Stimulated activated CD4-positive, alpha-beta T cell treated with anti-CD3 and anti-CD28 coated beads, TNF-alpha, amount 100 ng/mL, for 48 hours (primary cell): ENCODE measurements around the gene POLR2E.

Source experiments
- DNase-seq, 3 donors: peaks; one replicate each; pipeline ENCODE4 v3.0.0-alpha.2; 2020; ENCODE audit warnings: low read depth in 3 of 3

Gene POLR2E

GRCh38 chr19:1049800-1050199 is 45.4 kb downstream of the POLR2E start:
- no peak for DNase-seq

DNA sequence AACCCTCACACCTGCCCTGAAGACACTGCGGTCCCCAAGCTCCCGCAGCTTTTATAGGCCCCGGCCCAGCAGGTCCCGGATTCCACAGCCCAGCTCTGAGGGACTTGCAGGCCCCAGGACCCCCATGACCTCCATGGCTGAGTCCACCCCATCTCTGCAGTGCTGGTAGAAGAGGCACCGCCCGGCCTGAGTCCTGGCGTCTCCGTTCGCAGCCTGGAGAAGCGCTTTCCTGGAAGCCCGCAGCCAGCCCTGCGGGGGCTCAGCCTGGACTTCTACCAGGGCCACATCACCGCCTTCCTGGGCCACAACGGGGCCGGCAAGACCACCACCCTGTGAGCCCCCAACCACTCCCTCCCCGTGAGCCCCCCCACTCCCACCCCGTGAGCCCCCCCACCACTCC is 46.1 kb downstream of the POLR2E start:
- no peak for DNase-seq

GRCh38 chr19:1047696-1048147 is 47.5 kb downstream of the POLR2E start:
- no peak for DNase-seq

DNA sequence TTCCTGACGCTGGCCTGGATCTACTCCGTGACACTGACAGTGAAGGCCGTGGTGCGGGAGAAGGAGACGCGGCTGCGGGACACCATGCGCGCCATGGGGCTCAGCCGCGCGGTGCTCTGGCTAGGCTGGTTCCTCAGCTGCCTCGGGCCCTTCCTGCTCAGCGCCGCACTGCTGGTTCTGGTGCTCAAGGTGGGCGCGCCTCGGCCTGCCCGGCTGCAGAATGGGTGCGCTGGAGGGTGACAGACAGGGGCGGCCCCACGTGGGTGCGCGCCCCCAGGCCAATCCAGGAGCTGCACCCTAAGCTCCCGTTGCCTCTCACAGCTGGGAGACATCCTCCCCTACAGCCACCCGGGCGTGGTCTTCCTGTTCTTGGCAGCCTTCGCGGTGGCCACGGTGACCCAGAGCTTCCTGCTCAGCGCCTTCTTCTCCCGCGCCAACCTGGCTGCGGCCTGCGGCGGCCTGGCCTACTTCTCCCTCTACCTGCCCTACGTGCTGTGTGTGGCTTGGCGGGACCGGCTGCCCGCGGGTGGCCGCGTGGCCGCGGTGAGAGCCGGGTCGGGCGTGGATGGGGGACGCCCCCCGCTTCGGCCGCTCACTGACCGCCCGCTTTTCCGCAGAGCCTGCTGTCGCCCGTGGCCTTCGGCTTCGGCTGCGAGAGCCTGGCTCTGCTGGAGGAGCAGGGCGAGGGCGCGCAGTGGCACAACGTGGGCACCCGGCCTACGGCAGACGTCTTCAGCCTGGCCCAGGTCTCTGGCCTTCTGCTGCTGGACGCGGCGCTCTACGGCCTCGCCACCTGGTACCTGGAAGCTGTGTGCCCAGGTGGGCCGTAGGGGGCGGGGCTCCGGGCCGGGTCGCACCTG is 48.1 kb downstream of the POLR2E start:
- DNase-seq, result no peak

DNA sequence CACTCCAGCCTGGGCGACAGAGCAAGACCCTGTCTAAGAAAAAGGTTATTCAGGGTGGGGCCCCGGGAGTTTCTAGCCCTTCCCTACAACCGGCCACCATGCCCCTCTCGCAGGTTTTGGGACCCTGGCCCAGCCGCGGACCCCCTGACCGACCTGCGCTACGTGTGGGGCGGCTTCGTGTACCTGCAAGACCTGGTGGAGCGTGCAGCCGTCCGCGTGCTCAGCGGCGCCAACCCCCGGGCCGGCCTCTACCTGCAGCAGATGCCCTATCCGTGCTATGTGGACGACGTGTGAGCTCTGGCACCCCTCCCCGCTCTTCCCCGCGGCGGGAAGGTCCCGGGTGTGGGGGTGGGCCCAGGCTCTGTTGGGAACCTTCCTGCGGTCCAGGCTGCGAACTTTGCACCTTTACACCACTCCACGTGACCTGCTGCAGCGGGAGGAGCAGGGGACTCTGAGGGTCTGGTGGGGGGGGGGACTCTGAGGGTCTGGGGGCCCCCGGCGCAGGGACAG is 49.0 kb downstream of the POLR2E start:
- DNase-seq, result no peak

DNA sequence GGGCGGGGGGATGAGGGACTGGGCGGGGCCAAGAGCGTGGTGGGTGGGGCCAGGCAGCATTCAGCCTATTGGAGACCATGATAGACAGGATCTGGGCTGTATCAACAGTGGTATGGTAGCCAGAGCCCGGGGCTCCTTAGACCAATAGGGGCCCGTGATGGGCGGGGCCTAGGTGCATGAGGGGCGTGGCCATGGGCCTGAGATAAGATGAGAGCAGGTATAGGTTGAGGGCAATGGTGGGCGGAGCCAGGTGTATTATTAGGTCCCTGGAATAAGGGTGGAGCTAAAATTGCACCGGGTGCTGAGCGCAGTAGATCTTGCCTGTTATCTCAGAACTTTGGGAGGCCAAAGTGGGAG is 50.0 kb downstream of the POLR2E start:
- DNase-seq, result peak in 2 of 3 donors; percentile 72 to 86

- no peak for DNase-seq
Observed at GRCh38 chr19:1042689-1043511, 52.3 kb downstream of the POLR2E start.

- no peak for DNase-seq
Observed at GRCh38 chr19:1041835-1042685, 53.1 kb downstream of the POLR2E start.

GRCh38 chr19:1041272-1041834 is 53.8 kb downstream of the POLR2E start:
- DNase-seq, result no peak

- DNase-seq, result peak; percentile 84 to 89 (median 88)
Observed at GRCh38 chr19:1040476-1041271, 54.5 kb downstream of the POLR2E start.

GRCh38 chr19:1039646-1040475 is 55.3 kb downstream of the POLR2E start, which contains the start of gene ABCA7:
Gene ABCA7 (plus strand): TSS chr19:1040107. CDS start chr19:1041362, 1,255 bp downstream.
- peak; percentile 98 to 100 (median 98) for DNase-seq

DNA sequence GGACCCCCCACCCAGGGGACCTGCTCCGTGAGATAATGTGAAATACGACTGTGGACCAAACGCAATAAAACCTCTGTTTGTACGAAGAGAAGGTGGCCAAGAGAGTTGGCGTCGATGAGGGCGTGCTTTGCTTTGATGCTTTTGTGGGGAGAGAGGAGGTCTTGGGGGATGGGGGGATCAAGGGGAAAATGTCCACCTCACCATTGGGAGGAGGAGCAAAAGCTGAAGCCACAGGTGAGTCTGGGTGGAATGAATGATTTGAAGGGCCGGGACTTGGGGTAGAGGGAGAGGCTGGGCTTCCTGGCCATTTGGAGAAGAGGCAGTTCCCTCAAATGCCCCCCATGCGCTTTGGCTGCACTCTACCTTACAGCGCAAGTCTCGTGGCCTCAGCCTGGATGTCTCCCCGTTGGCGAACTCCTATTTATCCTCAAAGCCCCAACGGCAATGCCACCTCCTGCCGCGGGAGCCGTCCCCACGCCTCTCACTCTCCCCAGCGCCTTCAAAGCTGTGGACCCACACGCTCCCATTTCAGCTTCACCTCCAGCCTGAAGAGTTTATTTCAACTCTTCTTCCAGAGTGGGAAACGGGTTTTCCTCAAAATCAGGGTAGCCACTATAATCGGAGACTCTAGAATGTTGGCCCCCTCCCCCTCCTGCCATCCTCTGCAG is 56.1 kb downstream of the POLR2E start:
- DNase-seq, result no peak

DNA sequence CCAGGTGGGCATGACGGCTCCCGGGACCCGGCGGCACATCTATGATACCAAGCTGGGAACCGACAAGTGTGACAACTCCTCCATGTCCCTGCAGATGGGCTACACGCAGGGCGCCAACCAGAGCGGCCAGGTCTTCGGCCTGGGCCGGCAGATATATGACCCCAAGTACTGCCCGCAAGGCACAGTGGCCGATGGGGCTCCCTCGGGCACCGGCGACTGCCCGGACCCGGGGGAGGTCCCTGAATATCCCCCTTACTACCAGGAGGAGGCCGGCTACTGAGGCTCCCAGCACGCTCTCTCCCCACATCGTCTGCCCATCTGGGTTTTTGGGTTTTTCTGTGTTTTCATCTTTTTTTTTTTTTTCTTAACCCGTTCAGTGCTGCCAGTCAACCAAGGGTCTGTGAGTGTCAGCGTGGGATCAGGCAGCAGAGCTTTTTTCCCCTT is 57.5 kb downstream of the POLR2E start:
- DNase-seq, result no peak
